GM03348 (cell line): ENCODE measurements around the gene CYB5R3.
"Not testable (repeated sequence)": the region's sequence is repeated elsewhere in the genome, so short reads cannot be mapped to it uniquely, and the experiment has no call there.

Experiments used
- DNase-seq: peaks from one replicate; pipeline ENCODE4 v3.0.0; 2012; ENCODE audit warnings: low spot score

CYB5R3 gene

DNA sequence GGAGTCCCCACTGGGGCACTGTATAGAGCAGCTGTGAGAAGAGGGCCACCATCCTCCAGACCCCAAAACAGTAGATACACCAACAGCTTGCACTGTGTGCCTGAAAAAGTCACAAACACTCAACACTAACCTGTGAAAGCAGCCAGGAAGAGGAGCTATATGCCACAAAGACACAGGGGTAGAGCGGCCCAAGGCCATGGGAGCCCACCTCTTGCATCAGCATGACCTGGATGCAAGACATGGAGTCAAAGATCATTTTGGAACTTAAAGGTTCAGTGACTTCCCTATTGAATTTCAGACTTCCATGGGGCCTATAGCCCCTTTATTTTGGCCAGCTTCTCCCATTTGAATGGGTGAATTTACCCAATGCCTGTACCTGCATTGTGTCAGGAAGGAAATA lies 29.7 kb upstream of the CYB5R3 start:
- no peak for DNase-seq

DNA sequence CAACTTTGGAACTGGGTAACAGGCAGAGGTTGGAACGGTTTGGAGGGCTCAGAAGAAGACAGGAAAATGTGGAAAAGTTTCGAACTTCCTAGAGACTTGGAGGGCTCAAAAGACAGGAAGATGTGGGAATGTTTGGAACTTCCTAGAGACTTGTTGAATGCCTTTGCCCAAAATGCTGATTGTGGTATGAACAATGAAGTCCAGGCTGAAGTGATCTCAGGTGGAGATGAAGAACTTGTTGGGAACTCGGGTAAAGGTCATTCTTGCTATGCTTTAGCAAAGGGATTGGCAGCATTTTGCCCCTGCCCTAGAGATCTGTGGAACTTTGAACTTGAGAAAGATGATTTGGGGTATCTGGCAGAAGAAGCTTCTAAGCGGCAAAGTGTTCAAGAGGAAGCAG lies 28.7 kb upstream of the CYB5R3 start:
- DNase-seq, result not testable (repeated sequence)

DNA sequence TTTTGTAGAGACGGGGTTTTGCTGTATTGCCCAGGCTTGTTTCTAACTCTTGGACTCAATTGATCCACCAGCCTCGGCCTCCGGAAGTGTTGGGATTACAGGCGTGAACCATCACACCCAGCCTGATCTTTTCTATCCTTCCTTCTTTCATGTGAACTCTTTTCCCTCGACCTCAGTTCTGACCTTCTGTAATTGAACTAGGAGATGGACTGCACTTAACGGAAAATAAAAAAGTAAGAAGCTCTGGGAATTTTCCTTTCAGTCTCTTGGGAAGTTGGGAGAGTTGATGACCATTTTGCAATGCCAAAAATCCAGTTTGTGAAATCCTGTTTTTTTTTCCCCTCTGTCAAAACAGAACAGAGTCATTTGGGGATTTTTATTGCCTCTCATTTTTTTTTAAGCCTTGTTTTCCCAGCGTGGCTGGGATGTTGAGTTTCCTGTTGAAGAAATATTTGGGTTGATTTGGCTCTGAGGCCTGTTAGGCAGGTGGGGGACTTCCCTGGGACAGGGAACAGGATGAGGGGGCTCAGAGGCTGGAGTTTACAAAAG lies 26.9 kb upstream of the CYB5R3 start:
- DNase-seq, result no peak

DNA sequence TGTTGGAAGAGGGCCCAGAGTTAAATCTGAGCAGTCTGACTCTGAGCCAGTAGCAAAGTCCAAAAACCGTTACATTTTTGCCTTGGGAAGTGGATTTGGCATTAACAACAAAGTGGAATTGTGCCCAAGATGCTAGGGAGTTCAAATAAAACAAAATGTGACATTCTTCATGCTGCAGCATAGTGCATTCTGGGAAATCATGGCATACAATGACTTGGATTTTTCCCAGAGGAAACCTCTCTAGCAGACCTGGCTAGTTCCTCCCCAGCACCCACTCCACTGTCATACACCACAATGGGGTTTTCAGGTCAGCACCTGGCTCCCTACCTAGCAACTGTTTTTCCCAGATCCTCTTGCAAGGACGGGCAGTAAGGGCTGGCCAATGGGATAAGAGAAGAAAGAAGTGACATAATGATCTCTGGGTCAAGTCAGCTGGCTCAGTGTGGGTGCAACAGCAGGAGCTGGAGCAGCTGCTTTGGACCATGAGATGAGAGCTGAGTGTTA lies 24.8 kb upstream of the CYB5R3 start:
- no peak for DNase-seq

DNA sequence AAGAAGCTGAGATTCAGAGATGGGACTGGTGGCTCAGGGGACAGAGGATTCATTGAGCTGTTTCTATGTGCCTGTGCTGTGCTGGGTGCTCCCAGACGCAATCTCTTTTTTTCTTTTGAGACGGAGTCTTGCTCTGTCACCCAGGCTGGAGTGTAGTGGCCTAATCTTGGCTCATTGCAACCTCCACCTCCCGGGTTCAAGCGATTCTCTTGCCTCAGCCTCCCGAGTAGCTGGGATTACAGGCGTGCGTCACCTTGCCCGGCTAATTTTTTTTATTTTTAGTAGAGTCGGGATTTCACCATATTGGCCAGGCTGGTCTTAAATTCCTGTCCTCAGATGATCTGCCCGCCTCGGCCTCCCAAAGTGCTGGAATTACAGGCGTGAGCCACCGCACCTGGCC lies 23.9 kb upstream of the CYB5R3 start:
- not testable (repeated sequence) for DNase-seq

DNA sequence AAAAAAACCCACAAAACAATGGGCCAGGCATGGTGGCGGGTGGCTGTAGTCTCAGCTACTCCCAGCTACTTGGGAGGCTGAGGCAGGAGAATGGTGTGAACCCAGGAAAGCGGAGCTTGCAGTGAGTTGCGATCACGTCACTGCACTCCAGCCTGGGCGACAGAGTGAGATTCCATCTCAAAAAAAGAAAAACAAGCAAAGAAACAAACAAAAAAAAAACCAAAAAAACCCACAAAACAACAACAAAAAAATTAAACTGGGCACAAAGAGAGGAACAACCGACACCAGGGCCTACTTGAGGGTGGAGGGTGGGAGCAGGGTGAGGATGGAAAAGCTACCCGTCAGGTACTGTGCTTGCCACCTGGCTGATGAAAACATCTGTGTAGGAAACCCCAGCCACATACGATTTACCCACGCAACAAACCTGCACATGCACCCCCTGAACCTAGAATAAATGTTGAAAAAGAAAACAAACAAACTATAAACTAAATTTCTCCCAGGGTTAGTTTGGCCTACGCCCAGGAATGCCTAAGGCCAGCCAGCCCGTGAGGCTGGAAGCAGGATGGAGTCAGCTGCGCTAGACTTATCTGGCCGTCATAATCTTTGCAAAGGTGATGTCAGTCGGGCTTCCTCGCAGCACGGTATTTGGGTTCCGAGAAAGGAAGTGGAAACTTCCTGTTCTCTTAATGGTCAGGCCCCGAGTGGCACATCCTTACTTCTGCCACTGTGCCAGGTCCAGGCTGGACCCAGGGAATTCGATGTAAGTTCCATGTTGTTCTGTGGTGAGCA lies 21.9 kb upstream of the CYB5R3 start:
- DNase-seq, result no peak

DNA sequence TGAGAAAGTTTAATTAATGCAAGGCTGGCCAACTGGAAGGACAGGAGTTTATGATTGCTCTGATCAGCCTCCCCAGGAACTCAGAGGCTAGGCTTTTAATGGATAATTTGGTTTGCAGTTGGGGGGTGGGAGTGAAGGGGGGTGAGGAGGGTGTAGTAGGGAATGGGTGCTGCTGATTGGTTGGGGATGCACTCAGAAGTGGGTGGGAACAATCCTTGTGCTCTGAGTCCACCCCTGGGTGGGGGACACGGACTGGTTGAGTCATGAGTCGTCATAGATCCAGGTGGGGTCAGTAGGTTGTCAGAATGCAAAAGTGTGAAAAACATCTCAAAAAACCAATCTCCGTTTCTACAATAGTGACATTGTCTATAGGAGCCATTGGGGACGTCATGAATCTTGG lies 20.9 kb upstream of the CYB5R3 start:
- no peak for DNase-seq

DNA sequence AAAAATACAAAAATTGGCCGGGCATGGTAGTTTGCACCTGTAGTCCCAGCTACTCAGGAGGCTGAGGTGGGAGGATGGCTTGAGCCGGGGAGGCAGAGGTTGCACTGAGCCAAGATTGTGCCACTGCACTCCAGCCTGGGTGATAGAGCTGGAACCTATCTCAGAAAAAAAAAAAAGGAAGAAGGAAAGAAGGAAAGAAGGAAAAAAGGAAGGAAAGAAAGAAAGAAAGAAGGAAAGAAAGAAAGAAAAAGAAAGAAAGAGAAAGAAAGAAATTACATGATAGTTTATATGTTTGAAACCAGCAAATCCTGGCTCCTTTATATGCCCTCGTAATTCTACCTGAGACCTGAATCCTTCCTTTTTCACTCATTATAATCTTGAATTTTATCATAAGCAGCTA lies 17.2 kb upstream of the CYB5R3 start:
- DNase-seq, result not testable (repeated sequence)

DNA sequence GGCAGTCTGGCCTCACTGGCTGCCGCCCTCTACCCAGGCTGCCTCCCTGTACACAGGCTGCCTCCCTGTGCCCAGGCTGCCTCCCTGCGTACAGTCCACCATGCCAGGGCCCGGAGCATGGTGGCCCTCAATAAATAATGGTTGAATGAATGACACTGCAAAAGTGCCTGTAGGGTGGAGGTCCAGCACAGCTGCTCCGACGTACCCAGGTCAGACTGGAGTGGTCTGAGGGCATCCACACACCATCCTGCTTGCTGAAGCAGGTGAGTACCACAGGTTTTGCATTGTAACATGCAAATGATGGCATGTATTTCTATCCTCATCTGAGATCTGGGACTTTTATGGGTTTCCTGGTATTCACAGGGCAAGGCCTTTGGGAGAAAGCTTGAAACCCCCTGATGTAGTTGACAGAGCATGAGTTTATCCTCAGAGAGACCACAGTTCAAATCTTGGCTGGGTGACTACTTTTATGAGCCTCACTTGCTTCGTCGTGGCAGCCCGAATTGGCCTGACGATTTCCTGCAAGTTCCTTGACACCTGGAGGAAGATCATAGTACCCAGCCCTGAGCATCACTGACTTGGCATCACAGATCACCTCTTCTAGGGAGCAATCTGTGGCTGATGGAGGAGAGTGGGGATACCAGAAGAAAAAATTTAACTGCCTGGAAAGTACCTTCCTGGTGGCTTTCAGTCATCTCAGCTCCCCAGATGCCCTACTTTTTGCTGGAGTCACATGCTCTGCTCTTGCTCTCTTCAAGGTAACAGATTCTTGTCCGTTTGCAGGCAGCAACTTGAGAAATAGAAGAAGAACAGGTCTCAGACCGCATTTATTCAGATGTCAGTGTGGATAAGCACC lies 16.0 kb upstream of the CYB5R3 start:
- DNase-seq, result no peak

DNA sequence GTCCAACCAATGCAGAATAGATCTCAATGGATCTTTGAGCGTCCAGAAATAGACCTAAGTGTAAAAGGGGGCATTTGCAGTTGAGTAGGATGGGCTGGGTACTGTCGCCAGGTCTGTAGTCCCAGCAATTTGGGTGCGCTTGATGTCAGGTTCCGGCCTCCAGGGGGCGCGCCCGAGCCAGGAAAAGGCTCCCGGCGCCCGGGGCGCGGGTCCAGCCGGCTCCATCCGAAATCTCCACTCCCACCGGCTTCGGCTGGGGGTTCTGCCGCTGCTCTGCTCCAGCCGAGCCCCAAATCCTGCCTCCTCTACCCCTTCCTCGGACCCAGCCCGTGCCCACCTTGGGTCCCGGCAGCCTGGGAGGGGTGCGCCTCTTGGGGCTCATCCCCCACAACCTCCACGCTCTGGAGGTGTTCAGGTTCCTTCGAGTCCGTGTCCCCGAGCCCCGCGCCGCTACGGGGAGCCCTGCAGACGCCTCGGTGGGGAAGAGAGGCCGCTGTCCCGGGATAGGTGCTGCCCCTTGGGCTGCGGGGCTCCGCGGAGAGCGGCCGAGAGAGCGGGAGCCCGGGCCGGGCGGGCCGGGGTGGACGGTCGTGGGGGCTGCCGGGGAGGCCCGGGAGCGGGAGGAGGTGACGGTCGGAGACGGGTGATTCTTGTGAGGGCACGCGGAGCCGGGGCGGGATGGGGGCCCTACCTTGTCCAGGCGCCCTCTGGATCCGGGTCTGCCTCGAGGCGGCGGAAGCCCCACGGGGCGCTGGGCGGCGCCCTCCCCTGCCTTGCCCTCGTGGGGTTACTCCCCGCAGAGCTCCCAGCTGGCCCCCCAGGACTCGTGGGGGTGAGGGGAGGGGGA lies 13.0 kb upstream of the CYB5R3 start:
- DNase-seq, result peak; percentile 92

DNA sequence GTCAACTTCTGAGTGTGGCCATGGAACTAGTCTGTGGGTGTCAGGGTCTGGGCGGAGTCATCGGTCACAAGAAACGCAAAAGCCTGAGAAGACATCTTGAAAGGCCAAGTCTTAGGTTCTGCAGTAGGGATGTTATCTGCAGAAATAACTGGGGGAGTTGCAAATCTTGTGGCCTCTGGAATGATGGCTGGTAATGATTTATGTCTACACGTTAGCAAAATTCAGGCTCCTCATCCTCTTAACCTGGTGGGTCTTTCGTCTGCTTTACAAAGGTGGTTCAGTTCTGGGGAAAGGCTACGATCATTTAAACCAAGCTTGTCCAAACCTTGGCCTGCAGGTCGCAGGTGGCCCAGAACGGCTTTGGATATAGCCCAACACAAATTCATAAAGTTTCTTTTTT lies 7.4 kb upstream of the CYB5R3 start:
- no peak for DNase-seq

DNA sequence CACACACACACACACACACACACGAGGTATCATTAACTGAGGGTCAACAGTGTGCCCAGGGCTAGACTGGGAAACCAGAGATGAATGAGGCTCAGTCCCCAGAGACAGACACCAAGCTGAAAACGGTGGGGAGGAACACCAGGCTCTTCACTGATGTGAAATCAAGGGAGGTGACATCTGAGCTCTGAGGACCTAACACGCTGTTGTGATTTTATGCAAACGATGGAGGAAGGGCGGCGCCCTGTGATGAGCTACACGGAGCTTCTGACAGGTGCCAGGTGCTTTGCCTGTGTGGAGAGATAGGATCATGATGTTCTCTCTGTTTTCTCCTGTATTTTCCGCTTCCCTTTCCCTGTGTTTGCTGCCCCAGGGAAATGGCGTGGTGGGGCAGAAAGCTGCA lies 6.5 kb upstream of the CYB5R3 start:
- no peak for DNase-seq

DNA sequence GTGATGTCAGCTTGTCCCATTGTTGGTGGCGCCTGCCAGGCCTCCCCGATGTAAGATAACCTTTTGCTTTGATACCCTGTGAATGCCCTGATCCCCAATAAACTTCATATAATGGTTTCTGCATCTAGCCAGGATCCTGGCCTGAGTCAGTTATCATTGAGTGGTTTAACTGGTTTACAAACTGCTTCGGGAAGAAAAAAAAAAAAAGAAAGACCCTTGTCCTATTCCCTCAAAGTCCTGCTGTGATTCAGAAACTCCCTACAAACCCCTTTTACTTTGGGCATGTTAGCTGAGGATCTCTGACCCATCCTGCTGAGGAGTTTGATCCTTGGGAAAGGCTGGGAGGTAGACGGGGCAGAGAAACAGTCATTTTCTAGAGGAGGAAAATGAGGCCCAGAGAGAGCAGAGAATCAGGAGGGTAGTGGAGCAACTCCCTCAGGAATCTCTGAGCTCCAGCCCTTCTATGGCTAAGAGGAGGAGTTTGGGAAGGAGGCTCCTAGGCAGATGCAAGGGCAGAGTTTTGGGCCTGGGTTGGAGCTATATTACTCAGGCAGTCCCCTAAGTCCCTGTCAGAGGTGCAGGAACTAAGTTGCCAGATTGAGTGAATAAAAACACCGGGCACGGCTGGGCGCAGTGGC lies 5.4 kb upstream of the CYB5R3 start:
- no peak for DNase-seq

DNA sequence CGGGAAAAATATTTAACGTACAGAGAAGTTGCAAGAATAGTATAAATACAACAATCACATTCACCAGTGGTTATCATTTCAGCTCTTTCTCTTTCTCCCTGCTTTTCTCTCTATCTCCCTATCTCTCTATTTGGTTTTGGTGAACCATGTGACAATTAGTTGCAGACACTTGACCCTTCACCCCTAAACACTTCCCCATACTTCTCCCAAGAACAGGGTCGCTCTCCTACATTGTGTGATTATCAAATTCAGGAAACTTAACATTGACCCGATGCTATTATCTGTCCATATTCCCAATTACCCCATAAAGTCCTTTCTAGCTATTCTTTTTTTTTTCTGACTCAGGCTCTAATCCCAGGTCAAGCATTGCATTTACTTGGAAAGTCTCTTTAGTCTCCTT lies 4.8 kb upstream of the CYB5R3 start:
- no peak for DNase-seq

DNA sequence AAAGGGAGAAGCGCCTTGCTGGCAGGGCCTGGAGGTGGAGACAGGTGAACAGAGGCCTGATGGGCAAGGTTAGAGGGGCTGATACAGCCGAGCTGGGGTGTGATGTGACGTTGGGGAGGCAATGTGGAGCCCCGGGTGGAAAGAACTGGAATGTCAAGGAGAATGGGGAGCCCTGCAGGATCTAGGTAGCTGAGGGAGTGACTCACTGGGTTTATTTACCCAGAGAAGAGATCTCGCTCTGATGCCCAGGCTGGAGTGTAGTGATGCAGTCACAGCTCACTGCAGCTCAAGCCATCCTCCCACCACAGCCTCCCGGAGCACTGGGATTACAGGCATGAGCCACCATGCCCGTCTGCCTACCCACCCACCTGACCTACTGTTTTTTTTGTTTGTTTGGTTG lies 1.9 kb upstream of the CYB5R3 start:
- no peak for DNase-seq

DNA sequence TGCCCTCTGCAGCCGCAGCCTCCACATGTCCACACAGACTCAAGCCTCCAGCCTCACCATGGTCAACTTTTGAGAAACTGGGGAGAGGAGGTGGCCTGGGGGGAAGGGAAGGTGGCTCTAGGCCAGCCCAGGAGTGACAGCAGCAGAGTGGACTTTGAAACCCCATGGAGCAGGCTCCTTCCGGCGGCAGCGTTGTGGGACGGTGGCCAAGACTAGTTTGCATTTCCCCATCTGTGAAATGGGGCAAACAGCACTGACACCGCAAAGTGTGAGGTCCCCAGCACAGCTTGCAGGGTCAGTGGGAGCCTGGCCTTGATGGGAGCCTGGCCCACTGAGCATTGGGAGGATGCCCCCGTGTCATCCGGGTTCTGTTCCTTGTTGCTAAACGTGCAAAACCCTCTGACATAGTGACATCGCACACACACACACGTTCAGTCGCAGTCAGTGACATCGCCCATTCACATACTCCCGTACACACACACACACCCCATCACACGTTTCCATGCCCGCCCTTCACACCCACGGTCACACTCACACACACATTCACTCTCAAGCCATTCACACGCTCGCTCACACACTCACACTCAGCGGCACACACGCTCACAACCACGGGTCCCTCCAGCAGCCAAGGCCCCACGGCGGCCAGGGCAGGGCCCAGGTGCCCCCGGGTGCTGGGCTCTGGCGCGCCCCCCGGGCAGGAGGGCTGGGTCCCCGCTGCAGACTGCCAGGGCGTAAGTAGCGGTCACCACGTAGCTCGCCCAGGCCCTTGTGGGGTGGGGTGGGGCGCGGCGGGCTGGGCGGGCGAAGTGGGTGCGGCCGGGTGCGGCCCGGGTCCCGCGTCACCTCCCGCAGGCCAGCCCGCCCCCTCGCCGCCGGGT lies 585 bp downstream of the CYB5R3 start:
- peak; percentile 20 for DNase-seq

DNA sequence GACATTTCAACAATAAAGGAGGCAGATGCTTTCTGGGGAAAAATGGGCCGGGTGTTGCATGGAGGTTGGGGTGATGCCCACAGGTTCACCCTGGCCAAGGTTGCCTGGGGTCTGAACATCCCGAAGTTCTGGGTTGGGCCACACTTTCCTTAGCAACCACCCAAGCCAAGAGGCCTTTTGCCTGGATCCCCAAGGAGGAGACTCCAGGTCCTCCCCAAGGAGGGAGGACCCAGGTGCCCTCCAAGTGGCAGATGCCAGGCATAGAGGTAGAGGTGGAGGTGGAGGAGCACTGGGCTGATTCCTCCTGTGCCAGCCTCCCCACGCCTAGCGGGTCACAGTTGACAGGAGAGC lies 1.2 kb downstream of the CYB5R3 start:
- DNase-seq, result no peak

DNA sequence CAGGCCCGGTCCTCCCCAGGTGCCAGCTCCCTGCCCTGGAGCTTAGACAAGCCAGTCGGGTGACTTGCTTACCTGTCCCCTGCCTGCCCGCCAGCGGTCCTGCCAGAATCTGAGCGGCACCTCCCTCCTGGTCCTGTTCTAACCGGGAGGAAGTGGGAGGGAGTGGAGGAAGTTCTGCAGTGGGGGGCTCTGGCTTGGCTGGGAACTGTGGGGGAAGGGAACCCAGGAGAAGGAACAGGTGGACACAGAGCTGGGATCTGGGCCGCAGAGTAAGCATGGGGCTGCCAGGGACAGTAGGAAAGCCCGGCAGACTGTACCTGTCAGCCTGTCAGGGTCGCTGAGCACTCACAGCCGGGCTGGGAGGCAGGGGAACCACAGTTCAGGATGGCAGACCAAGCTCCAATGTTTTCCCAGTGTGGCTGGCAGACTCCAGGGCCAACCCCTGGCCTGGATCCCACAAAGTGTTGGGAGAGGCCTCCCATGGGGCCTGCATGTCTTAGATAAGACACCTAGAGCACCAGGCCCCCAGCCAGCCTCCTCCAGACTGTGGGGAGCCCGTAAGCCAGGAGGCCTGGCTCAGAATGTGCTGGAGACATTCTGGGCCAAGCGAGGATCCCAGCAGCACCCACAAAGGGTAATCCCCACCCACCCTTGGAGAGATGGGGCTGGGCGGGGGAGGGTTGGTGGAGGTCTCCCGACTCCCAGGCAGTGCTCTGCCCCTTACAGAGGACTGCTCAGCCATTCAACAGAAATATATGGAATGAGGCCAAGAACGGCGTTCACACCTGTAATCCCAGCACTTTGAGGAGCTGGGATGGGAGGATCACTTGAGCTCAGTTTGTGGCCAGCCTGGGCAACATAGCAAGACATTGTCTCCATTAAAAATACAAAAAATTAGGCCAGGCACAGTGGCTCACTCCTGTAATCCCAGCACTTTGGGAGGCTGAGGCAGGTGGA lies 2.3 kb downstream of the CYB5R3 start:
- DNase-seq, result peak; percentile 62

DNA sequence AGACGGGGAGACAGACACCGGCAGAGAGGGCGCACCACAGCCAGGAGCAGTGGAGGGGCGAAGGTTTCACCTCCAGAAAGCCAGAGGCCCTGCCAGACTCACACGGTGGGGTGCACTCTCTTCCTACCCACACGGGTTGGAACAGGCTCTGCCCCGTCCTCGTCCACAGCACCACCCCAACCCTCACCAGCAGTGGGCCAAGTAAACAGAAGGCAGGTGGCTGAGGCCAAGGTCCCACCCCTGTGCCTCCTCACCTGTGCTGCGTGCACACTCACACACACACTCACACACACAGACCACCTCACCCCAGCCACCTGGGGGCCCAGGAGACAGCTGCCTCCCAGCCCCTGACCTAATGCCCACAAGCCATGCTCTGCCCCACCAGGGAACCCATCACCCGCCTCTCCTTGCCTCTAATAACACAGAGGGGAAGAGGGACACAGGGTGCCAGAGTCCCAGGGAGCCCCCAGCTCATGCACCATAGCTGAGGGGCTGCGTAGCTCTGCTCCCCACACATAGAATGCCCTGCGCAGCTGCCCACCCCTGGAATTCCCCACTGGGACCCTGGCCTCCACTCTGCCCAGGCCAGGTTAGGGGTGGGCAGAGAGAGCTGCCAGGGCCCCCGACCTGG lies 3.1 kb downstream of the CYB5R3 start:
- DNase-seq, result no peak
